Ishikawa (cell line): ENCODE results near the gene AMH.

ENCODE experiments used
- EGR1 ChIP-seq: IDR thresholded peaks from 2 replicates; pipeline ENCODE4 v1.6.1; 2012
- EP300 ChIP-seq: IDR thresholded peaks from 2 replicates; pipeline ENCODE4 v1.6.1; 2012; ENCODE audit warnings: borderline replicate concordance
- FOXM1 ChIP-seq: IDR thresholded peaks from 2 replicates; pipeline ENCODE4 v1.6.1; 2012; ENCODE audit warnings: low read depth, borderline replicate concordance
- NFIC ChIP-seq: IDR thresholded peaks from 2 replicates; pipeline ENCODE4 v1.6.1; 2012
- RAD21 ChIP-seq: IDR thresholded peaks from 2 replicates; pipeline ENCODE4 v1.6.1; 2012; ENCODE audit warnings: low read depth
- REST ChIP-seq: IDR thresholded peaks from 2 replicates; pipeline ENCODE4 v1.6.1; 2012; ENCODE audit warnings: low read depth, mild to moderate bottlenecking
- TAF1 ChIP-seq: IDR thresholded peaks from 2 replicates; pipeline ENCODE4 v1.6.1; 2012; ENCODE audit warnings: low read depth, mild to moderate bottlenecking
- TCF12 ChIP-seq: IDR thresholded peaks from 2 replicates; pipeline ENCODE4 v1.6.1; 2012; ENCODE audit warnings: low read depth
- USF1 ChIP-seq: IDR thresholded peaks from 2 replicates; pipeline ENCODE4 v1.6.1; 2012
- YY1 ChIP-seq: IDR thresholded peaks from 2 replicates; pipeline ENCODE4 v1.6.1; 2012; ENCODE audit warnings: low read depth
- ZBTB7A ChIP-seq: IDR thresholded peaks from 2 replicates; pipeline ENCODE4 v1.6.1; 2012; ENCODE audit warnings: low read depth

GRCh38 chr19:2300533-2300932 lies 51.4 kb downstream of the AMH start:
- TF ChIP-seq TAF1 (no peak), YY1 (no peak), EP300 (no peak), TCF12 (no peak), FOXM1 (no peak), REST (no peak), RAD21 (no peak), USF1 (no peak), NFIC (no peak), ZBTB7A (no peak), EGR1 (no peak)
